Colonic mucosa (tissue), 4 donors: ENCODE measurements around the gene CUEDC1. TPM values are rescaled to one million over a fixed set of nuclear protein-coding genes. Genes with fewer than 3 reads are reported as not detected.

Experiments
- DNase-seq: peaks from one replicate; pipeline ENCODE4 v3.0.0-alpha.2; 2020
- H3K27ac ChIP-seq: fragments of 200-600 bp; one replicate; pipeline ENCODE4 v1.8.0; 2021
- H3K27me3 ChIP-seq: fragments of 200-600 bp; one replicate; pipeline ENCODE4 v1.8.0; 2021
- H3K36me3 ChIP-seq: fragments of 200-600 bp; one replicate; pipeline ENCODE4 v1.8.0; 2021
- H3K4me1 ChIP-seq: fragments of 200-600 bp; one replicate; pipeline ENCODE4 v1.8.0; 2021; ENCODE audit warnings: mild to moderate bottlenecking
- H3K4me3 ChIP-seq: fragments of 200-600 bp; one replicate; pipeline ENCODE4 v1.8.0; 2021
- H3K9ac ChIP-seq, 2 donors: one replicate each; pipeline ENCODE4 v1.7.0; 2013; ENCODE audit warnings: control low read depth in 2 of 2, low read depth in 2 of 2, low read length in 2 of 2
- H3K9me3 ChIP-seq: fragments of 200-600 bp; one replicate; pipeline ENCODE4 v1.8.0; 2021
- intact Hi-C: fragments of 100-400 bp; cut with DNase I; formaldehyde crosslinking; loops from one replicate; pipeline ENCODE4 v1.14.1; 2022
- total RNA-seq, 2 donors: library from RNA; stranded (reverse); fragmentation: NEBNext Ultra II Directional in 1 of 2; extraction: Animal tissue kit (Norgen Biotek cat#: 25700) in 1 of 2; gene quantifications; one replicate each; pipeline ENCODE4 v1.2.1, GENCODE V29; 2021
- TF ChIP-seq, protein P1 (sequence below): fragments of 200-600 bp; IDR thresholded peaks from one replicate; pipeline ENCODE4 v1.8.0; 2022; ENCODE audit warnings: antibody characterized with exemption, mild to moderate bottlenecking
- donor health status: healthy.
- donor health status: DM: no; HTN: no; CAD: no.
- donor health status: DM: no; HTN: no; CAD: no.

The CUEDC1 gene
- total RNA-seq, 2 donors from 2014 or later: 14.7 to 15.2 TPM

DNA sequence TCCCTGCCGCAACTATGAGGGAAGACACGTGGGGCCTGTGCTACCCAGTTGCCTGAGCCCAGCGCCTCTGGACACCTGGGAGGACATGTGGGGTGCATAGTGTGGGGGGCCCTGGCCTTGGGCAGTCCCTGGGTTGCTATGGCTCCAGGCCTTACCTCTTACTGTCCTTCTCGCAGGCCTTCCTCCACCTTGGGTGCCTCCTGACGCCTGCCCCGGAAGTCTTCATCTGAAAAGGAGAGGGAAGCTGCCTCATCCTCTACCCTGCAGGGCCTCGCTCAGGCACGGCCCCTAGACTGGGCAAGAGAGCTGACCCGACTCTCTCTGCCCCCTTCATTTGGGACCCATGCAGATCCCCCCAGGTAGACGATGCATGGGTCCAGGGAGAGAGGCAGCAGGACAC is 88.9 kb downstream of the CUEDC1 start:
- Histone ChIP-seq H3K4me1 (peaks cover 8% of the 10 kb centered on the region), H3K9ac (no peak overlapping the region), H3K27ac (no peak overlapping the region), H3K27me3 (no peaks in the 10 kb centered on the region), H3K4me3 (no peak overlapping the region), H3K36me3 (no peaks in the 10 kb centered on the region), H3K9me3 (no peaks in the 10 kb centered on the region)
- DNase-seq: no peak
- TF ChIP-seq, protein P1, sequence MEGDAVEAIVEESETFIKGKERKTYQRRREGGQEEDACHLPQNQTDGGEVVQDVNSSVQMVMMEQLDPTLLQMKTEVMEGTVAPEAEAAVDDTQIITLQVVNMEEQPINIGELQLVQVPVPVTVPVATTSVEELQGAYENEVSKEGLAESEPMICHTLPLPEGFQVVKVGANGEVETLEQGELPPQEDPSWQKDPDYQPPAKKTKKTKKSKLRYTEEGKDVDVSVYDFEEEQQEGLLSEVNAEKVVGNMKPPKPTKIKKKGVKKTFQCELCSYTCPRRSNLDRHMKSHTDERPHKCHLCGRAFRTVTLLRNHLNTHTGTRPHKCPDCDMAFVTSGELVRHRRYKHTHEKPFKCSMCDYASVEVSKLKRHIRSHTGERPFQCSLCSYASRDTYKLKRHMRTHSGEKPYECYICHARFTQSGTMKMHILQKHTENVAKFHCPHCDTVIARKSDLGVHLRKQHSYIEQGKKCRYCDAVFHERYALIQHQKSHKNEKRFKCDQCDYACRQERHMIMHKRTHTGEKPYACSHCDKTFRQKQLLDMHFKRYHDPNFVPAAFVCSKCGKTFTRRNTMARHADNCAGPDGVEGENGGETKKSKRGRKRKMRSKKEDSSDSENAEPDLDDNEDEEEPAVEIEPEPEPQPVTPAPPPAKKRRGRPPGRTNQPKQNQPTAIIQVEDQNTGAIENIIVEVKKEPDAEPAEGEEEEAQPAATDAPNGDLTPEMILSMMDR: no peak
- intact Hi-C loops: no loop called here

DNA sequence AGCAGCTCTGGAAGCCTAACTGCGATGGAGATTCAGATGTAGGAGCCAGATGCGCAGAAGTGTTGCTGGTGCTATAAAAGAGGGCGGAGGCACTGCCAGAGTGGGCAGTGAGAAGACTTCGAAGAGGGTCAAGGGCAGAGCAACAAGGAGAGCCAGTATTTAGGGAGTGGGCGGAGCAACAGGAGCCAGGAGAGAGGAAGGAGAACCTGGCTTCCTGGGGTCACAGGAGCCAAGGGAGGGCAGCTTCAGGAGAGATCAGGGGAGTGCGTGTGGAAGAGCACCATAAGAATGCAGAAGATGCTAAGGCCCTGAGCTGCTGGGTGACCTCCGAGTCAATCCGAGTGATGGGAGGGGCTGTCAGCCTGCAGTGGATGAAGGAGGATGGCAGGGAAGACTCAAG is 90.9 kb downstream of the CUEDC1 start:
- H3K4me1 ChIP-seq: peaks cover 16% of the 10 kb centered on the region
- no peak overlapping the region for H3K27ac ChIP-seq
- H3K36me3 ChIP-seq: no peaks in the 10 kb centered on the region
- H3K4me3 ChIP-seq: no peak overlapping the region
- H3K9ac ChIP-seq: no peak overlapping the region
- no peaks in the 10 kb centered on the region for H3K9me3 ChIP-seq
- no peak for DNase-seq
- TF ChIP-seq, protein P1: no peak
- no peaks in the 10 kb centered on the region for H3K27me3 ChIP-seq
- intact Hi-C loops: no loop called here

DNA sequence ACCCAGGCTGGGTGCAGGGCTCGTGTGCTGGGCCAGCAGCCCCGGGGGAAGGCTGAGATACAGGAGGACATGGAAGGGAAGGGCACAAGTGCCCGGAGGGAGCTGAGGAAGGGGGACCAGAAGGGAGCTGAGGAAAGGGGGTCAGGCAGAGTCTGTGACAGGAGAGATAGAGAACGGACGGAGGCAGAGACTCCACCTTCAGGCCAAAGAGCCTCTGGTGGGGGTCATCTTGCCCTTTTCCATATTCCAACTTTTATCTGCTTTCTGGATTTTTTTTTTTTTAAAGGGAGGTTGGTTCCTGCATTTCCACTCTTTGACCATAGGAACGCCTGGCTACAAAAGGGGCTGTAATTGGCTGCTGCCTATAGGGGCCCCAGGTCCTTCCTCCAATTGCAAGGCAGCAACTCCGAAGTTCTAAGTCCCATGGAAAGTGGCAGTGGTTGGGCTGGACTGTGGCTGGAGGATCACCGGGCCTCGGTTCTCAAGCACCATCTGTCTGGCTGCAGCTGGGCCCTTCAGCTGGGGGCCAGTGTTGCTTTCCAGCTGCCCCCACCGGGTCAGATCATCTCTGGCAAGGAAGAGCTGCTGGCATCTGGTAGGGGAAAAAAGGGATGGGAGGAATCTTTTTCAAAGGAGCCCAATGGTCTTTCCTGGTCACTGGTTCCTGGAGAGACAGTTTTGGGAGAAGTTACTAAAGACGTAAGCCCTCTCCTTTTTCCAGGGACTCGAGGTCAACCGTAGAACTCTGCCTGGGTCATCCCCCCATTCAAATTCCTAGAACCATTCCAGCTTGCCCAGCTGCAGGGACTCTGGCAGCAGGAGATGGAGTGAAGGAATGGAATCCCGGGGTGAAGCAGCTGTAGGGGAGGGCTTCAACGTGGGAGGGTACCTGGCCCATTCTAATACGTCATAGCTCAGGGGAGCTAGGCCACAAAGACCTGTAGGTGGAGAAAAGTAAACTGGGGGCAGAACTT is 92.2 kb downstream of the CUEDC1 start:
- H3K4me3 ChIP-seq: no peak overlapping the region
- no peaks in the 10 kb centered on the region for H3K27me3 ChIP-seq
- peak overlapping the region; percentile 44 to 81 for H3K9ac ChIP-seq
- H3K27ac ChIP-seq: peak overlapping the region; percentile 81
- no peak for DNase-seq
- H3K9me3 ChIP-seq: no peaks in the 10 kb centered on the region
- TF ChIP-seq, protein P1: no peak
- no peaks in the 10 kb centered on the region for H3K36me3 ChIP-seq
- H3K4me1 ChIP-seq: peaks cover 12% of the 10 kb centered on the region
- intact Hi-C loops: no loop called here

DNA sequence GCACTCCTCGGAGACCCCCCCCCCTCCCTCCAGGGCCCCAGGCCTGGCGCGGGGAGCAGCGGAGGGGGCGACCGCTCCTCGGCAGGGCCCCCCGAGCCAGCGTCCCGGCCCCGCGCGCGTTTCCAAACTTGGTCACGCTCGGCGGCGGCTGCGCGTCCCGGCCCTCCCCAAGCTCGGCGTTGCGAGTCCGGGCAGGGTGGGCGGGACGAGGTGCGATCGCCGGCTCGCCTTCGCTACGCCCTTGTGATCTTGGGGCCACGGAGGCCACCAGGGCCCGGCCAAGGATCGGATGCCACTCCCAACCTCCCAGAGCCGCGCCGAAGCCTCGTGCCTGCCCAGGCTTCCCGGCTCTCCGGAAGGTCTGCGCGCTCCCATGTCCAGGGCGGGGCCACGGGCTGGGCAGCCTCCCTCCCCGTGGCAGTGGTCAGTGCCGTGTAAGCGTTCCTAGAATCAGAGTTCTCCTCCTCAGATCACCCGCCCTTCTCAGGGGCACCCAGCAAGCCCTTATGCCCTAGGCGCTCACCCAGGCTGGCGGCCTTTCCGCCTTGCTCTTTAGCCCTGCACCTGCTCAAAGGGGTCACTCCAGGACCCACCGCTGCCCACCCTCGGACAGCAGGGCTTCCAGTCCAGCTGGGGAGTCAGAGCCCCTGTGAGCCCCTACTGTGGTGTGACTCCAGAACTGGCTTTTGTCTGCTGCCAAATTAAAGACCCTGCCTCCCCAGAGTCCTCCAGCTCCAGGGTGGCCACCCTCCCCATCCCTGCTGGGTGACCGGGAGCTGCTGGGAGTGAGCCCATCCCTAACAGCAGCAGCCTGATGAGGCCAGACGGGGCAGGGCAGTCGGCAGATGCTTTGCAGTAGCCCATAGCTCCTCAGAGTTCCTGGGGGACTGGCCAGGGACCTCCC is 93.2 kb downstream of the CUEDC1 start:
- TF ChIP-seq, protein P1: no peak
- Histone ChIP-seq H3K36me3 (no peaks in the 10 kb centered on the region), H3K4me3 (peak overlapping the region; percentile 57), H3K9ac (peak overlapping the region; percentile 44 to 81), H3K9me3 (no peaks in the 10 kb centered on the region), H3K27me3 (no peaks in the 10 kb centered on the region), H3K4me1 (peaks cover 12% of the 10 kb centered on the region), H3K27ac (peak overlapping the region; percentile 81)
- DNase-seq: peak; percentile 73
- intact Hi-C loops: no loop called here

DNA sequence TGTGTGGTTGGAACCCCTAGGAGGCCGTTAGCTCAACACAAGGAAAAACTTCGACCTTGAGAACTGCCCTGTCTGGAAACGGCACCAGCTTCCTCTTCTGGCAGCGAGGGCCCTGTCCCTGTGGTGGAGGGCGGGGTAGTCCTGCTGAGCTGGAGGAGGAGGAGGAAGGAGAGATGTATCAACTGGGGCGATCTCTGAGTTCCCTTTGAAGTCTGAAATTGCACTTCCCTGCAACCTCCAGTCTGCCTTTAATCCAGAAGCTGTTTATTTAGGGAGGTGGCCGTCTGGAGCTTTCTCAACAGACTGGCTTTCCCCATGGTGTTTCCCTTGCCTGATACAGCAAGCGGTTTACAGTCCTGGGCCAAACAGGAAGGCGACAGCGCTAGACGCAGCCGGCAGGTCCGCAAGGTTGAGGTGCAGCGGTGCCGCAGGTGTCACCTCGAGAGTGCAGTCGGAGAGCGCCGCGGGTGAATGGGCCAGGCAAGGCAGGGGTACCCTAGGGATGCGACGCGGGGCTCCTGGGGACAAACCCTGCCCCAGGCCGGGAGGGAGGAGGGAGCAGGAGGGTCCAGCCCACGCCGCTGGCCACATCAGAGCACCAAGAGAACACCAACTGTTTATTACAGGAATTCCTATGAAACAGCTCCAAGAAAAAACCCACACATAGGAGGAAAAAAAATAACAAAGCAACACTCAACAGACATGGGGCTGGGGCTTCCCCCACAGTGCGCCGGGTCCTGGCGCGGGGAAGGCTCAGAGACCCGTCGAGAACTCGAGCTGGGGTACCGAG is 94.0 kb downstream of the CUEDC1 start:
- peak overlapping the region; percentile 81 for H3K27ac ChIP-seq
- no peaks in the 10 kb centered on the region for H3K36me3 ChIP-seq
- peak; percentile 86 for DNase-seq
- H3K9me3 ChIP-seq: no peaks in the 10 kb centered on the region
- intact Hi-C loops: no loop called here
- H3K27me3 ChIP-seq: no peaks in the 10 kb centered on the region
- TF ChIP-seq, protein P1: no peak
- H3K4me1 ChIP-seq: peaks cover 12% of the 10 kb centered on the region
- H3K9ac ChIP-seq: peak overlapping the region; percentile 44 to 81
- H3K4me3 ChIP-seq: peak overlapping the region; percentile 57
